ENCODE measurements around the gene RPL36.

GRCh38 chr19:5714816-5715215 lies 24.7 kb downstream of the RPL36 start:
- TF ChIP-seq, protein P1, sequence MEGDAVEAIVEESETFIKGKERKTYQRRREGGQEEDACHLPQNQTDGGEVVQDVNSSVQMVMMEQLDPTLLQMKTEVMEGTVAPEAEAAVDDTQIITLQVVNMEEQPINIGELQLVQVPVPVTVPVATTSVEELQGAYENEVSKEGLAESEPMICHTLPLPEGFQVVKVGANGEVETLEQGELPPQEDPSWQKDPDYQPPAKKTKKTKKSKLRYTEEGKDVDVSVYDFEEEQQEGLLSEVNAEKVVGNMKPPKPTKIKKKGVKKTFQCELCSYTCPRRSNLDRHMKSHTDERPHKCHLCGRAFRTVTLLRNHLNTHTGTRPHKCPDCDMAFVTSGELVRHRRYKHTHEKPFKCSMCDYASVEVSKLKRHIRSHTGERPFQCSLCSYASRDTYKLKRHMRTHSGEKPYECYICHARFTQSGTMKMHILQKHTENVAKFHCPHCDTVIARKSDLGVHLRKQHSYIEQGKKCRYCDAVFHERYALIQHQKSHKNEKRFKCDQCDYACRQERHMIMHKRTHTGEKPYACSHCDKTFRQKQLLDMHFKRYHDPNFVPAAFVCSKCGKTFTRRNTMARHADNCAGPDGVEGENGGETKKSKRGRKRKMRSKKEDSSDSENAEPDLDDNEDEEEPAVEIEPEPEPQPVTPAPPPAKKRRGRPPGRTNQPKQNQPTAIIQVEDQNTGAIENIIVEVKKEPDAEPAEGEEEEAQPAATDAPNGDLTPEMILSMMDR (conservative IDR thresholded peaks at IDR 0.05): no peak
- TF ChIP-seq EZH2 (IDR thresholded peaks at IDR 0.05; ENCODE audit: low read depth): no peak
